AG09319 (cell line): Measurements from ENCODE around the gene TIMM44.
A peak's percentile ranks its signal among the peaks of the same experiment; 100 is the strongest.
"Not testable (repeated sequence)": the region's sequence is repeated elsewhere in the genome, so short reads cannot be mapped to it uniquely, and the experiment has no call there.

Experiments used
- DNase-seq: peaks from one replicate; pipeline ENCODE4 v3.0.0-alpha.2; 2010; ENCODE audit warnings: low read depth; ENCODE audit errors: extremely low read depth
- TF ChIP-seq, protein P1 (sequence below): IDR thresholded peaks from 2 replicates; pipeline ENCODE4 v1.5.1; 2011; ENCODE audit warnings: low read depth, mild to moderate bottlenecking, inconsistent platforms, low read length, moderate library complexity

Gene TIMM44

DNA sequence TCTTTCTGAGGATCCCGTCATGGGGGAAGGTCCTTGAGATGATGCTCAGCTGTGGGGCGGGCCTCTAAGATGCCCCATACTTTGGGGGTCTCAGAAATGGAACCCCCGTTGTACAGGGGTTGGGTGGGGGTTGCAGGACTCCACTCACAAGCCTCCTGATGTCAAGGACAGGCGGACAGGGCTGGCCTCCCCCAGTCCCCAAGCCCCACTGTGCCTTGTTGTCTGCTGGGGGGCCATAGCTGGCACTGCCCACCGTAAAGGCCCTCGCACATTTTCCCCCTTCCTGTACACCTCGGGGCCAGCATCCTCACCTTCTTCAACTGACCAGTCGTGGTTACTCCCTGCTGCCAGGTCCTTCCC is 20.6 kb downstream of the TIMM44 start:
- no peak for DNase-seq
- TF ChIP-seq, protein P1, sequence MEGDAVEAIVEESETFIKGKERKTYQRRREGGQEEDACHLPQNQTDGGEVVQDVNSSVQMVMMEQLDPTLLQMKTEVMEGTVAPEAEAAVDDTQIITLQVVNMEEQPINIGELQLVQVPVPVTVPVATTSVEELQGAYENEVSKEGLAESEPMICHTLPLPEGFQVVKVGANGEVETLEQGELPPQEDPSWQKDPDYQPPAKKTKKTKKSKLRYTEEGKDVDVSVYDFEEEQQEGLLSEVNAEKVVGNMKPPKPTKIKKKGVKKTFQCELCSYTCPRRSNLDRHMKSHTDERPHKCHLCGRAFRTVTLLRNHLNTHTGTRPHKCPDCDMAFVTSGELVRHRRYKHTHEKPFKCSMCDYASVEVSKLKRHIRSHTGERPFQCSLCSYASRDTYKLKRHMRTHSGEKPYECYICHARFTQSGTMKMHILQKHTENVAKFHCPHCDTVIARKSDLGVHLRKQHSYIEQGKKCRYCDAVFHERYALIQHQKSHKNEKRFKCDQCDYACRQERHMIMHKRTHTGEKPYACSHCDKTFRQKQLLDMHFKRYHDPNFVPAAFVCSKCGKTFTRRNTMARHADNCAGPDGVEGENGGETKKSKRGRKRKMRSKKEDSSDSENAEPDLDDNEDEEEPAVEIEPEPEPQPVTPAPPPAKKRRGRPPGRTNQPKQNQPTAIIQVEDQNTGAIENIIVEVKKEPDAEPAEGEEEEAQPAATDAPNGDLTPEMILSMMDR, result no peak

DNA sequence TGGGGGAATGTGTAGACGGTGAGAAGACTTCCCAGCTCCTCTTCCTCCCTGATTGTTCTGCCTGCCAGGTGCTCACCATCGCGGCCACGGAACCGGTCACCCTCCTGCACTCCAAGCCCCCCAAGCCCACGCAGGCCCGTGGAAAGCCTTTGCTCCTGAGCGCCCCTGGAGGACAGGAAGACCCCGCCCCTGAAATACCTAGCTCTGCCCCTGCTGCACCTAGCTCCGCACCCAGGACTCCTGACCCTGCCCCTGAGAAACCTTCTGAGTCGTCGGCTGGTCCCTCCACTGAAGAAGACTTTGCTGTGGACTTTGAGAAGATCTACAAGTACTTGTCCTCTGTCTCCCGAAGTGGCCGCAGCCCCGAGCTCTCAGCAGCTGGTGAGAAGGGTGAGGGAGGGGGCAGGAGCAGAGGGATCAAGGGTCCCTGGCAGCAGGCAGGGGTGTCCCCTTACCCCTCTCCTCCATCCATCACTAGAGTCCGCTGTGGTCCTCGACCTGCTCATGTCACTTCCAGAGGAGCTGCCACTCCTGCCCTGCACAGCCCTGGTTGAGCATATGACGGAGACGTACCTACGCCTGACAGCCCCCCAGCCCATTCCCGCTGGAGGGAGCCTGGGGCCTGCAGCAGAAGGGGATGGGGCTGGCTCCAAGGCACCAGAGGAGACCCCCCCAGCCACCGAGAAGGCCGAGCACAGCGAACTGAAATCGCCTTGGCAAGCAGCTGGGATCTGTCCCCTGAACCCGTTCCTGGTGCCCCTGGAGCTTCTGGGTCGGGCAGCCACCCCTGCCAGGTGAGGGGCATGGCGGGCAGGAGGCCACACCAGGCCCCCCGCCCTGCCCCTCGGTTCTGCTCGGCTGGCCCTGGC is 21.3 kb downstream of the TIMM44 start:
- no peak for DNase-seq
- TF ChIP-seq, protein P1, result no peak

DNA sequence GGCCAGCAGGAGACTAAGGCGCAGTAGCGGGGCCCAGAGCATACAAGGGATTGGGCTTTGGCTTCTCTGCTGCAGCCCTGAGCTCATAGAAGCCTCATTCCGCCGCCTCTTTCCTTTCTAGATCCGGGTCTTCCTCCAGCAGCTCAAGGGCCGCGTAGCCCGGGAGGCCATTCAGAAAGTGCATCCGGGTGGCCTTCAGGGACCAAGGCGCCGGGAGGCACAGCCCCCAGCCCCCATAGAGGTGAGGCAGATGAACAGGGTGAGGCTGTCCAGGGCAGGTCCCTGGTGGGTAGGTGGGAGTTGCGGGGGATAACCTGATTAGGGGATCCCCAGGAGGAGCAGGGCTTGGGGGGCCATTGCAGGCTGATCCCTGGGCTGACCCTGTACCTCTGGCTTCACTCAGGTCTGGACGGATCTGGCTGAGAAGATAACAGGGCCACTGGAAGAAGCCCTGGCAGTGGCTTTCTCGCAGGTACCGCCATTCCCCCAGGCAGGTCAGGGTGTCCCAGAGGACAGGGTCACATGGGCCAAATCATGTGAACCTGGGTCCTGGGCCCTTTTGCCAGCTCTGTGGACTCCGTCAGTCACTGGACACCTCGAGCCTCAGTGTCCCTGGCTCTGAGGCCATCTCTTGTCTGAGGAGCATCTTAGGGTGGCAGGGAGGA is 22.0 kb downstream of the TIMM44 start:
- TF ChIP-seq, protein P1, result no peak
- DNase-seq, result no peak

DNA sequence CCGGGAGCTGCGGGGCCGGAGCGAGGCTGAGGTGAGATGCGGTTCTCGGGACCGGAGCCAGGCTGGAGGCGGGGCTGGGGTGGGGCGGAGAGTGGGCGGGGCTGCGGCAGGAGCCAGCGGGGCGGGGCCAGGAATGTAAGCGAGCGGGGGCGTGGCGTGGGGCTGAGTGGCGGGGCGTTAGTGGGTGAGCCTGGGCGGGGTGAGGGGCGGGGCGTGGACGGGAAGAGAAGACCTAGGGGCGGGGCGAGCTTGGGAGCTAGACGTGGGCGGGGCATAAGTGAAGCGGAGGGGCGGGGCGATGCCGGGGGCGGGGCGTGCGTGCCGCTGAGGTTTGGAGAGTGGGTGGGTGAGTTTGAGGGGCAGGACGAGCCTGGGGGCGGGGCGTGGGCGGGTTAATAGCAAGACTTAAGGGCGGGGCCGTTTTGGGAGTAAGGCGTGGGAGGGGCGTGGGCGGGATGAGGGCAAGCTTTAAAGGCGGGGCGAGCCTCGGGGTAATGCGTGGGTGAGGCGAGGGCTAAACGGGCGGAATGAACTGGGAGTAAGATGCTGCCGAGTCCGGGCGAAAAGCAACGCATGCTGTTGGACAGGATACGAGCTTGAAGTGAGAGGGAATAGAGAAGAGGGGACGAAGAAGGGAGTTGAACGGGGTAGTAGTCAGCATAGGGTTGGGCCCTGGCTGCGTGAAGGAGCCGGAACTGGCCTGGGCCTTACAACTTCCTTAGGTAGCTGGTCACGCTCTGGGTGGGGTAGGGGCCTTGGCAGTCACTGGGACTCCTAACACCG is 22.8 kb downstream of the TIMM44 start:
- TF ChIP-seq, protein P1, result no peak
- peak; percentile 97 for DNase-seq

DNA sequence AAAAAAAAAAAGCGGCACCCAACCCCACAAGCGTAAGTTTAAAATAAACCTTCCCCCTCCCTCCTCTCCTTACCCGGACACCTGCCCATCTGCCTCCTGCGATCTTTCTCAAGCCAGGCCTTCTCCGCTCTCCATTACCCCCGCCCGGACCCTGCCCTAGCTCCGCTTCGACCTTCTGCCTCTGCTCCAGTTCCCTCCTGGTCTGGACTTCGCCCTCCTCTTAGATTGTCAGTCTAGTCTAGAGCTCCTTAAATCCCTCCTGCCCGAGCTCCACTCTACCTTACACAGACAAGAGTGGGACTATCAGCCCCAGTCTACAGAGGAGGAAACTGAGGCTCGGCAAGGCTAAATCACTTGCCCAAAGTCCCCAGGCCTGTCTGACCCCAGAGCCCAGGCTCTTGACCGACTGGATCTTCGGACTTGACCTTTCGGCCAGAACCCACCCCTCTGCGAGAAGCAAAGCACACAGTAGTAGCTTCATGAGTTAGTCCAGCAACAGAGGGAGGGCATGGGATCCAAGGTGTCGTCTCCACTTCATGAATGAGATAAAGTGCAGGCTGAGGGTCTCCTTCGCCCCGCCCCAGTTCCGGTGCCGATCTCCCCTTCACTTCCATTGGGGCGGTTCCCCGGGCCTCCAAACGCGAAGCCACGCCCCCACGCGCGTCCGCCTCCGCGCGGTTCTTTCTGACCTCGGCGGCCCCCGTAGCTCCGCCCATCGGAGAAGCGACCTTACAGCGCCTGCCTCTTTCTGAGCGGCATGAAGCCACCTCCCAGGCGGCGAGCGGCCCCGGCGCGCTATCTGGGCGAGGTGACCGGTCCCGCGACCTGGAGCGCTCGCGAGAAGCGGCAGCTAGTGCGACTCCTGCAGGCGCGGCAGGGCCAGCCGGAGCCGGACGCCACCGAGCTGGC is 23.6 kb downstream of the TIMM44 start, which contains the start of gene SNAPC2:
Gene SNAPC2 (plus strand): TSS at position 729 of the 909 bp plus-strand sequence. CDS start 29 bp downstream, at position 758.
- TF ChIP-seq, protein P1, result no peak
- peak; percentile 87 for DNase-seq

DNA sequence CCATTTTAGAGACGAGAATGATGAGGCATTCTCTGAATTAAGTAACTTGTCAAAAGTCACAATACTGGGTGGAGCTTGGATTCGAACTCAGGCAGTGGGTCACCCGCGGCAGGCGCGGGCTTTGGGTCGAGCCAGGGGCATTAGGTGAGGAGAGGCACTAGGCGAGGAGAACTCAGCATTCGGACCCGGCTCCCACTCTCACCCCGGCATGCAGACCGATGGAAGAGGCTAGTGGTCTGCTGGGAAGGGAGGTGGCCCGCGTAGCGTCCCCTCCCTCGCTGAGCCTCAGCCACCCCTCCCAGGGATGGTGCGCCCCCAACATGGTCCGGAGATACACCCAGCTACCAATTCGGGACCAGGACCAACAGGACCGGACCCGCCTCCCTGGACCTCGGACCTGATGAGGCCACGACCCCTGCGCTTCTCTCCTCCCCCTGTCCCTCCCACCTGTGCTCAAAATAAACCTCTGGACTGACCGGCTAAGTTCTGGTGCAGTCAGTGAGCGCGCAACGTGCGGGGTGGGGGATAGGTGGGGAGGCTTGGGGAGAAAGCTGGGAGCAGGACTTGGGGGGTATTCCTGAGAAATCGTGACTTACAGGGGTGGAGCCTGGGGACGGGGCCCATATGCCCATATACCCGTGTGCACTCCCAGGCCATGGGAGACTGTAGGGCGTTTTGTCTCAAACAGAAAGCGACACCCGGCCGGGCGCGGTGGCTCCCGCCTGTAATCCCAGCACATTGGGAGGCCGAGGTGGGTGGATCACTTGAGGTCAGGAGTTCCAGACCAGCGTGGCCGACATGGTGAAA is 24.6 kb downstream of the TIMM44 start:
- DNase-seq, result no peak
- TF ChIP-seq, protein P1, result no peak

DNA sequence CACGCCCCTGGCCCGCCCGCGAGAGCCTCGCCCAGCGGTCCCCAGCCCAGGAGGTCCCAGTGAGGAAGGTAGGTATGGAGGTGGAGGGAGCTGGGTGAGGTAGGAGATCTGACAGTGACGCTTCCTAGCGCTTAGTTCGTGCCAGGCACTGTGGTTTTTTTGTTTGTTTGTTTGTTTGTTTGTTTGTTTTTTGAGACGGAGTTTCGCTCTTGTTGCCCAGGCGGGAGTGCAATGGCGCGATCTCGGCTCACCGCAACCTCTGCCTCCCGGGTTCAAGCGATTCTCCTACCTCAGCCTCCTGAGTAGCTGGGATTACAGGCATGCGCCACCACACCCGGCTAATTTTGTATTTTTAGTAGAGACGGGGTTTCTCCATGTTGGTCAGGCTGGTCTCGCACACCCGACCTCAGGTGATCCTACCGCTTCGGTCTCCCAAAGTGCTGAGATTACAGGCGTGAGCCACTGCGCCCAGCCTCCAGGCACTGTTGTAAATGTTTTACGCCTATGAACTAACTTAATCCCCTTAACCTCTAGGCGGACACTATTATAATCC is 25.3 kb downstream of the TIMM44 start:
- not testable (repeated sequence) for DNase-seq
